Stimulated activated CD8-positive, alpha-beta memory T cell treated with anti-CD3 and anti-CD28 coated beads, Interleukin-4, amount 100 ng/mL, for 24 hours (primary cell): ENCODE measurements around the gene GALE.

Experiments used
- DNase-seq: peaks from one replicate; pipeline ENCODE4 v3.0.0-alpha.2; 2020; ENCODE audit warnings: low read depth

Gene GALE

GRCh38 chr1:23751050-23751814 is 49.3 kb downstream of the GALE start:
- no peak for DNase-seq

DNA sequence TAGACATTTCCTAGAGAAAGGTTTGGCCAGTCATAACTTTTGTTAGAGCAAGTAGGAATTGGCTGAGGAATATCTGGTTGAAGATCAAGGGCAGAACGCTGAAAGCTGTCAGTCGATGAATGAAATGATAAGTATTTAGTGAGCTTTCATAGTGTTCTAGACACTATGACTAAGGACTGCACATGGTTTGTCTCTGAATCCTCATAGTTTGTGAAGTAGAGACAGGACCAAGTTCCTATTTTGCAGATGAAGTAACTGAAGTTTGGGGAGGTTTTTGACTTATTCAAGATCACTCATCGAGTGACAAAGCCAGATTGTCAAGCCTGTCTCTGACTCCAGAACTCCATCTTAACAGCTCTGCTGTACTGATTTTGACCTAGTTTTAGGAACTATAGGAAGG is 52.5 kb downstream of the GALE start:
- no peak for DNase-seq
